Daoy (cell line): ENCODE results near the gene LENEP. TPM values are rescaled to one million over a fixed set of nuclear protein-coding genes. Genes with fewer than 3 reads are reported as not detected.

Source experiments
- DNase-seq: peaks from one replicate; pipeline ENCODE4 v3.0.0-alpha.2; 2015; ENCODE audit warnings: low read depth
- total RNA-seq: library from RNA; depleted of rRNA; stranded (reverse); fragments of >200 nt; shearing (Covaris generic); gene quantifications from 2 replicates; pipeline ENCODE4 v1.2.3, GENCODE V29; 2014; rRNA removed

Gene LENEP, protein sequence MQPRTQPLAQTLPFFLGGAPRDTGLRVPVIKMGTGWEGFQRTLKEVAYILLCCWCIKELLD
- total RNA-seq, result not detected in 2 replicates

DNA sequence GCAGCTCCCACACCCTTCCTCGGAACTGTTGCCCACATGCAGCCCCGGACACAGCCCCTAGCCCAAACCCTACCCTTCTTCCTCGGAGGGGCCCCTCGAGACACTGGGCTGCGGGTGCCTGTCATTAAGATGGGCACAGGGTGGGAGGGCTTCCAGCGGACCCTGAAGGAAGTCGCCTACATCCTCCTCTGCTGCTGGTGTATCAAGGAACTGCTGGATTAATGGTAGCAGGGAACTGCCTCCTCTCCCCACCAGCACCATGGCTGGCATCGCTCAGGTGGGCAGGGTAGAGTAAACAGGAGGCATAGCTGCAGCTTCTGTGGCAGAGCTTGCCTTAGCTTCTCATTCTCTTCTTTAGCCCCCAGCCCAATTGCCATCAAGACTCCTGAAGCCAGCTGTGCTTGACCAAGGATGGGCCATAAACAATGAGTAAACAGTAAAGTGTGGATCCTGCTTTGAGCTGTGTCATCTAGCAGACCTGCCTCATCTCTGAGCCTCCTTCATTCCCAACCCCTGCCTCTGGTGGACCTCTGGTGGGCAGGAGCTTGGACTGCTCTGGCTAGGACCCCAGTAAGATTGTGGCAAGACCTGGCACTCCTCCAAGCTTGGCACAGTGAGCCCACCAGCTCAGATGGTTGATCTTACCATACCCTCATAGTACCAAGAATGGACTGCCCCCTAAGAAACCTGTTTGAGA lies at the start of gene LENEP:
Gene LENEP, plus strand, starts transcription at position 15 of the 697 bp plus-strand sequence. Its CDS starts 22 bp downstream, at position 37.
- DNase-seq, result no peak

DNA sequence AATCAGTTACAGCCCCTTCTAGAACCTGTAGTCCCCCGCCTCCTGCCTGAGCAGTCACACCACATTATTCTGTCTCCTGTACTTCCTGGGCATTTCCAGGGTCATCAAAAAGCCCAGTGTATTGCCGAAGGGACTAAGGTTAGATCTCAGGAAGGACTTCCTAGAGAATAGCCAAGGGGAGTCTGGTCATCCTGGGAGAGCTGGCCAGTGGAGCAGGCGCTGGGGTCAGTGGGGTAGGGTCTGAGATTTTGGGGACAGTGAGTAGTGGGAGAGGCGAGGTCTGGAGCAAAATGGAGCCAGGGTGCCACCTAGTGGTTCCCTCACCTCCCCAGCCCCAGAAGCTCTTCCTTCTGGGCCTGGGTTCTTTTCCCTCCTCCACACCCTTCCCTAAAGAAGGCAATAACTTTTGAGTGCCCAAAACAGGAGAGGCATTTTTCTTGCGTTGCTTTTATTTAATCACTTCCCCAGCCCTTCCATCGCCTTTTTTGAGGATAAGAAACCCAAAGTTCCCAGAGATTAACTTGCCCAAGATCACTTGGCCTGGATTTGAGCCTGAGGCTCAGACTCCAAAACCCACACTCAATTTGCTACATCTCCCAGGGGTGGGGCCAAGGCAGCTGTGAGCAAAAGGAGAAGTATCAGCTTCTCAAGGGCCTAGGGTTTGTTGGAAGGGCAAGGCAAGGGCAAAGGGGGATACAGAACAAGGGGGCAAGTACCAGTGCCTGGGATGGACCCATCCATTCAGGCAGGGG lies 49.6 kb upstream of the LENEP start:
- peak; percentile 53 for DNase-seq

DNA sequence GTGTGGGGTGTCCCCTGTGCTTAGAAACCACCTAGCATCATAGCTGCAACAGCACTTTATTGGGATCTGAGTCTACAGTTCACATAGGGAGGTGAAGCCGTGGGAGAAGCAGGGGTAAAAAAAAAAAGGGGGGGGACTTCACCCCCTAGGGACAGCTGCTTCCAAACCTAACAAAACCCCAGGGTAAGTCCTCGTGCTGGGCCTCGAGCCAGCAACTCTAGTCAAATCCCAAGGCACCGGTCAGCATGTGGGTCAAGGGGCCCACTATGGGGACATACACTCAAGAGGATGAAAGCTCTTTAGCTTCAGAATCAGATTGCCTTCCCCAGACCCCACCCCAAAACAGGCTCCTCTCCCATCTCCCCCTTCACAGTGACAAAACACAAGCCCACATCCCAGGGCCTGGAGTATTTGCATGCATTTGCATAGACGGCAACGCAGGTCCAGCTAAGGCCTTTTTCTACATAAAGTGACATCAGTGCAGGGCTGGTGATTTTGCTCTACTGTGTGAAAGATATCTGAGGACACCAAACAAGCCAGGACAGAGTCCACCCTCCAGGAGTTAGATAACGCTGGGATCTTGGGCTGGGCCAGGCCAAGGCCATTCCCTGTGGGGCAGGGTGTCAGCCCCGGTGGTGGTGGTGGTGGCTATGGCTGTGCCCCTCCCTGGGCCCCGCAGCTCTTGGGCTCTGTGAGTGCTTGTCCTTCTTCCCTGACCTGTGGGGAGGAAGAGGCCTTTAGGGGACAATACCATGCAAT lies 48.8 kb upstream of the LENEP start:
- no peak for DNase-seq

DNA sequence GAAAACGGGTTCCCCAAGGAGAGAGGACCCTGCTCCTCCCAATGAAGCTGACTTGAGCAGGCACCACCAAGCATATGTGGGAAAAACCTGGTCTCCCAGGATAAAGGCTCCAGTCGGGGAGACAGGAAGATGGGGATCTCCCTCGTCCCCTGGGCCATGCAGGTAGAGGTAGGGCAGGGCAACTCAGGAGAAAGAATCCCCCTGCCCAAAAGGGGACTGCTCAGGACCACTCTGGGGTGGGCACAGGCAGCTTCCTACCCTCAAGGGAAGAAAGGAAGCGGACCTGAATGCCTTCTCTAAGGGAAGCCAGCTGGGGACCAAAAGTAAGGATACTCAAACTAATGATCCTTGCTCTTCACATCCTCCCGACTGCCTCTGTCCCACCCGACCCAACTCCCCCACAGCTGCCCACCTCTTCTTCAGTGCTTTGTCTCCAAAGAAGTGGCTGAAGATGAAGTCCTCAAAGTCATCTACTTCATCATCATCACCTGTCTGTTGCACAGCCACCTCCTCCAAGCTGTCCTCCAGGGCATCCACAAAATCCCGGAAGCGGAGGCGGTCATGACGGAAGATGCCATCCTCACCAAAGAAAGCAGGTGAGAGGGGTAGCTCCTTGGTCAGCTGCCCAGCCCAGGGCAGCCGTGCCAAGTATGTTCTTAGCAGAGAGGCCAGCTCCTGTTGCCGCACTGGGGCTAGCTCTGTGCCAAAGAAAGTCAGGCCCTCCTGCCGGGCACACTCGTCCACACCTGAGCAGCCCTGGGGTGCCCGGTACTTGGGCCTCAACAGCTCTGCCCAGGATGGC lies 48.0 kb upstream of the LENEP start:
- no peak for DNase-seq

DNA sequence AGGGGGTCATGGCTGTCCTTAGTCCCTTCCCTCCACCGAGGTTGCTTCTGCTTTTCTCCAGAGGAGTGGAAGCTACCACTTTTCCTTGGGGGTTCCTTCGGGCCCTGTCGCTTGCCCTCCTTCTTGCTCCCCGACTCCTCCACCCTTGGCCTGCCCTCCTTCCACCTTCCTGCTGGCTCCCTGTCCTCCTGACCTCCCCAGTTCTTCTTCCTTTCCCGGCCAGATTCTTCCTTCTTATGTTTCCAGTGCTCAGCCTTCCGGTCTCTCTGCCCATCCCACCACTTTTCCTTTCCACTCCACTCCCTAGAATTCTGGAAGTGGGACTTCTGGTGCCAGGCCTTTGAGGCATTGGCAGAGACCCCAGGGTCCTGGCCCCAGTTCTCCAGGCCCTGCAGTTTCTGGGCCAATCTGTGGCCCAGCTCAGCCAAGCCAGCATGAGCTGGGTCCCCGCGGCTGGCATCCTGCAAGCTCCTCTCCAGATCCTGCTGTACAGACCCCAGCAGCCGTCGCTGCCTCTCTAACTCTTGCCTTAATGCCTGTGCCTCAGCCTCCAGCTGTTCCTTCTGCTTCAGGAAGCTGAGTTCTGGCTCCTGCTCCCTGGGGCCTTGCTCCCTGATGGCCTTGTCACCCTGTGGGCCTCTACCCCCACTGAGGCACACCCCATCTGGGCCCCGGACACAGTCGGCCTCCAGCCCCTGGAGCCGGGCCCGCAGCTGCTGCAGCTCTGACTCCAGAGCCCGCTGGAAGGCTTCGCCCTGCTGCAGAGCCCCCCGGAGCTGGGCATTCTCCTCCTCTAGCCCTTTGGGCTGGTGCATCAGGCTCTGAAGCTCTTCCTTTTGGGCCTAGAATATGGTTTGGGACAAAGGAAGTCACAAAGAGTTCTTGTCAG lies 47.2 kb upstream of the LENEP start:
- DNase-seq, result no peak

DNA sequence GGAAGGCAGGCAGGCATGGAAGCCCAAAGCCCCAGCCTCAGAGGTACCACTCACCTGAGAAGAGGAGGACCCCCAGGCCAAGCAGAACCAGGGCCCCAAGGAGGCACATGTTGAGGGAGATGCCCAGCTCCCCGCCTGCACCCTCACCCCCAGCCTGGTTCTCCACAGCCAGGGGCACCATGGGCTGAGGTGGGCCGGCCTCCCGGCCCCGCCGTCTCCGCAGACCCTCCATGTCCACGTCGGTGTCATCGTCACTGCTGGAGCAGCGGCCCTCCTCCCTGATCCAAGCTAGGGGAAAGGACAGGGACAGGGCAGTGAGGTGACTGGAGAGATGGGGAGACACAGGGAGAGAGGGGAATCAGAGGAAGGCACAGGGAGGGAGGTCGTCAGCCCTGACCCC lies 45.3 kb upstream of the LENEP start:
- DNase-seq, result no peak

DNA sequence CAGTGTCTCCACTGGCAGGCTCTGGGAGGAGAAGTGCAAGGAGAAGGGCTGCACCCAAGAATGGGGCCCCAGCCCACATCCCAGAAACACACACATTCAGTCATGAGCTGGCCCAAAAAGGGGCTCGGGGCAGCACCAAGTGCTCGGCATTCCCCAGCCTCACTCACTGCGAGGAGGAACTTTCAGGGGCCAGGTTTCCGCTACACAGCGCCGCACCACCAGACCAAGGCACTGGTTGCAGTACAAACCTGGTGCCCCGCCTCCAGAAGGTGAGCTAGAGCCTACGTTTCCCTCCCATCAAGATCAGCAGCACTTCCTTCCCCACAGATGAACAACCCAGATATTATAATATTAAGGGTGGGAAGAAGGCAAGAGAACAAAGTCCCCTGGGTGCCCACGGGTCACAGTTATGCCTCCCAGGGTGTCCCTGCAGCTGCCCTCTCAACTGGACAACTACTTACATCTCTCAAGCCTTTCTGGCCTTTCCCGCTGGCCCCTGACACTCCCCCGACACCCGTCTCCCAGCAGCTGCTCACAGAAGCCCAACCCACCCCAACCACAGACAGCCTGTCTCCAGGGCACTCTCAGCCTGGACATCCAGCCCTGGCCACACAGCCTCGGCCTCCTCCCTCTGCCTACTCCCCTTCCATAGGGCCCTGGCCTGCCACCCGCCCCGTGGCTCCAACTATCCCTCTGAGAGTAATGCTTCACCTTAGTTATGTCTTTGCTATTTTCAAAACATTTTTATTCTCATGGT lies 41.3 kb upstream of the LENEP start:
- DNase-seq, result no peak

DNA sequence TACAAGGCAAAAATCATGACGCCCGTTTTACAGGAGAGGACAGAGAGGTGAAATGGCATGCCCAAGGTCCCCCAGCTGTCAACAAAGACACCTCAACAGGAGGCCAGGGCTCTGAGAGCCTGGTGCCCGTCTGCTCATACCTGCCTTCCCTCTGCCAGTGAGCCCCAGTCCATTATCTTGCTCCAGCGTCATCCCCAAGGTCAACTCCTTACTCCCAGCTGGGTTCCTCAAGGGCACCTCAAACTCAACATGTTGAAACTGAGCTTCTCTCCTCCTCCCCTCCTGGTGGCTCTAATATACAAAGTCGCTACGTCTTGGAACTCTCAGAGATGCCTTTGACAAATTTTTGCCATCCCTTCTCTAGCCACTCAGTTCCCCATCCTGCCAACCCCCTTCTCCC lies 40.7 kb upstream of the LENEP start:
- DNase-seq, result no peak

DNA sequence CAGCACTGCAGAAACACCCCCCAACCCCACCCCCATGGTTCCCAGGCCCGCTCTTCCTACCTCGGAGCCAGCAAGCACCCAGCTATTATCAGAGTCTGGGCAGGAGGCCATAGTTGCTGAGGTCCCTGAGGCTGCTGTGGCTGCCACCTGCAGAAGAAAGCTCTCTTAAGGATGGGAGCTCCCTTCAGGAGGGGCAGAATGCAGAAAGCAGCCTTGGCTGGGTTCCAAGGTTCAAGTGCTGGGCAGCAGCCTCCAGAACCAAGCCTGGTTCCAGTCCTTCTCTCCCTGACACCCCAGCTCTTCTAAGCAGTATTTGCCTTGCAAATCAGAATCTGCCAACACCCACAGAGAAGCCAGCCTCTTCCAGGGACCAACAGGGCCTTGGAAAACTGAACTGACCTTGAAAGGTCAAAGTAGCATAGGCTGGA lies 39.8 kb upstream of the LENEP start:
- DNase-seq, result no peak

DNA sequence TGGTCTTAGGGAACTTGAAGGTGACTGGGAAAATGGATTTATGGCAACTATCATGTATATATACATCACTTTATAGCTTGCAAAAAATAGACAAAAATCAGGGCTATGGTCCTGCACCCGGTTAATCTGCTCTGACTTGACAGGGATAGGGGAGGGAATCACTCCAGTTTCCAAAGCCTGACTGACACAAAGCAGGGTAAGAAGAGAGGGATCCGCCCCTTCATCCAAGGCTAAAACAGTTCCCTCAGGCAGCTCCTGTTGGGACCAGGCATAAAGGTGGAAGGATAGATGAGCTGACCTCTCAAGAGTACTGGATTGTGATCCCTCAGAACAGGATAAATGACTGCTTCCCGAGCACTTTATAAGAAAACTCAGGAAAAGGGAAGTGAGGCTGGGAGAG lies 38.8 kb upstream of the LENEP start:
- no peak for DNase-seq

DNA sequence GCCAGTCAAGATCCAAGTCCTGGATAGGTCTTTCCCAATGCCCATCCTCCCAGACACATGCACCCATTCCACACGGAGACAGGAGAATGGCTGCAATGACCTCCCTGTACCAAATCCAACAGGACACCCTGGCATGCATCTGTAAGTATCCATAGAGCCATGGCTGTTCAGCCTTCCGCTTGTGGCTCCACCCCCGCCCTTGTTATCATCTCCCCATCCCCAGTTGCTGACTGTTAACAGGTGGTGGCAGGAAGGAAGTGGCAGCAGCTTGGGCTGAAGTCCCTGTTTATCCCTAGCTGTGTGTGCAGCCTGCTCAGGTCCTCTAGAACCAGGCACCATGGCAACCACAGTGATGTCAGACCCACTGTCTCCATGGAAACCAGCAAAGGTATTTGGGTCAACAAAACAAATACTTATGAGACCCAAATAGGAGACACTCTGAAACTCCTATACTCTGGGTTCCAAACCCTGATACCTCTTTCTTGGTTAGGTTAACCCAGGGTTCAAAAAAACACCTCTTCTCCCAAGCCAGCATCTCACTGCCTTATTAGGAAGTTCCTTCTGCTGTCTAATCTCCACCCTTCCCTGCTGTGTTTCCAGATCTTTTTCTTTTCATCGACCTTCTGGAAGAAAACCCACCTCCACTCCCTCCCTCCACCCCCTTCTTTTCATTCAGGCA lies 38.2 kb upstream of the LENEP start:
- peak; percentile 64 for DNase-seq

DNA sequence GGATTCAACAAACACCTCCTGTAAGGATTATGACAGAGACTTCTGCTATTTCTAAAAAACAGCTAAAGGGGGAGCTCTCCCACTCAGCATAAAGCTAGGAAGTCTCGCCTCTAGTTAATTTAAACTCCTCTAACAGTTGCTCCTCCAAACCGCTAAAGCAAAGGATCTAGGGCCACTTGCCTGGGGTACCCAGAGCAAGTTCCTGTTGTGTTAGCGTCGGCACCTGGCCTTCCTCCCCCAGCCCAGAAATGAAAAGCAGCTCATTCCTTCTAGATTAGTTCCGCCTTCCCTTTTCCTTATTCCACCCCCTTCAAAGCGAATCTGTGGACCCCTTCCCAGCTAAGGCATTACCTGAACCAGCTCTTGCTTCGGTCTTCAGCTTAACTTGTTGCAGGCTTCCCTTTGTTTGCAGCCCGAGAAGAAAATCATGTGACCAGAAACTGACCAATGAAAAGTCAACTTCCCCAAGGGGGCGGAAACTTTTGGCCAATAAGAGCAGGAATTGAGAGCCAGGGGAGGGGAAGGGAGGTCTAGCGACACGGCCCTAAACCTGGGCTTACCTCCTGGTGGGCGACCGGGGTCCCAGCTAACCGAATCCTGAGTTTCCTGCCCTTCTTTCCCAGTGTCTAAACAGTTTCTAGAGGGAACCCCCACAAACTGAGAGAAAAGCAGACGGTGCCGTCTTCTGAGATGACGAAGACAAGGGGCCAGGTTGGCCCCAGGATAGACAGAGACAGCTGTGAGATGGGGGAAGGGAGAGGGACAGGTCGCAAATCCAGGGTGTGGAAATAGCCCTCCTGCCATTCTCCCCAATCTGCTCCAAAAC lies 37.5 kb upstream of the LENEP start, which contains the start of gene PBXIP1:
Gene PBXIP1, minus strand, starts transcription at position 382 of the 826 bp plus-strand sequence. CDS start 2,378 bp downstream, outside the sequence.
- peak; percentile 86 for DNase-seq

DNA sequence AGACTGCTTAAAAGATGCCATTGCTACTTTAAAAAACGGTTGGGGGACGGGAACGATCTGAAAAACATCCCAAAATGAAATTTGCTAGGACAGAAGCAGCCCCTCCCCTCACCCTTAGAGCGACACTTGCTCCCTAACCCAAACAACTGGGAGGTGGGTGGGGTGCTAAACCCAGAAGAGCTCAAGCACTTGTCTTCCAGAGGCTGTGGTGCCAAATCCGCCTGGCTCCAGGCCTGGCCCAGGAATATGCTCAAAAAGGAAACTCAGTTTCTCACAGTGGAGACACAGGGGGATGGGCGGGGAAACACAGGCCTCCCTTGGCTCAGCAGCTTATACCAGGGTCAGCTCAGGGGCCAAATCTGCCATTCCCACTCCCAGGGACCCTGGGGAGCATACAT lies 36.8 kb upstream of the LENEP start:
- no peak for DNase-seq

DNA sequence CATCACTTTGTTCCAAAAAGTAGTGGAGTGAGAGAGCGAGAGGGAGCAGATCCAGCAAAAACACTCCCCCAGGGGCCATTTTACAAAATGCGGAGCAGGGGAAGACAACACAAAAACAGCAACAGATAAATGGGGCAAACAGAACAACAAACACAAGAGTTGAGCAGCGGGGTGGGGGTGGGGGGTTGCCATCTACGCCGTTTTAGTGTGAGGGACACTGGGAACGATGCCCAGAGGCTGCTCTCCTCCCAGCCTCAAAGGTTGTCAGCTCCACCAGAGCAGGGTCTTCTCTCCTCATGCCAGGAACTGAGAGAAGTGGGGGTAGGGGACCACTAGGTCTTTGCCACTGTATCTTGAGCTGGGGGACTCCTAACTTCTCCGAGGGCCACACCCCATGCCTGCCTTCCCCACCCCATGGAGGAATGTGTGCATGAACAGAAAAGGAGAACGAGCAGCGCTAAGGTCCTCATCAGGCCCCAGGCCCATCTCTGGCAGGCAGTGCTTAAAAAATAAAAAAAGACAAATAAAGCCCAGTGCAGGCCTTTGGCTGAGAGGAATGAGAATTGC lies 36.2 kb upstream of the LENEP start:
- DNase-seq, result no peak

DNA sequence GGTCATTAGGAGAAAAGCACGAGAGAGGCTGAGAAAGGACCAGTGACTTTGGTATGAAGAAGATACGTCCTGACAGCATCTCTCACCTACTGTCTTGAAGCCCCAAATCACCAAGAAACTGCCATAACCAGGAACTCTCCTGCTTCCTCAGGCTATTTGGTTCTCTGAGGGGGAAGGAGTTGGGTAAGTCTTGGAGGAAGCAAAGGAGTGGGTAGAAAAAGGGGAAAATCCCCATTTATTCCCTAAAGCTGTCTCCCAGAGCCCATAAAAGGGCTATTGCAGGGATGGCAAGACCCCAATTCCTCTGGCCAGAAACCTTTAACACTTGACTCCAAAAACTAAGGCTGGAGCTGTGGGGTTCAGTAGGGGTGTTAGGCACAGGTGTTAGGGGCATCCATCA lies 35.4 kb upstream of the LENEP start:
- DNase-seq, result no peak

DNA sequence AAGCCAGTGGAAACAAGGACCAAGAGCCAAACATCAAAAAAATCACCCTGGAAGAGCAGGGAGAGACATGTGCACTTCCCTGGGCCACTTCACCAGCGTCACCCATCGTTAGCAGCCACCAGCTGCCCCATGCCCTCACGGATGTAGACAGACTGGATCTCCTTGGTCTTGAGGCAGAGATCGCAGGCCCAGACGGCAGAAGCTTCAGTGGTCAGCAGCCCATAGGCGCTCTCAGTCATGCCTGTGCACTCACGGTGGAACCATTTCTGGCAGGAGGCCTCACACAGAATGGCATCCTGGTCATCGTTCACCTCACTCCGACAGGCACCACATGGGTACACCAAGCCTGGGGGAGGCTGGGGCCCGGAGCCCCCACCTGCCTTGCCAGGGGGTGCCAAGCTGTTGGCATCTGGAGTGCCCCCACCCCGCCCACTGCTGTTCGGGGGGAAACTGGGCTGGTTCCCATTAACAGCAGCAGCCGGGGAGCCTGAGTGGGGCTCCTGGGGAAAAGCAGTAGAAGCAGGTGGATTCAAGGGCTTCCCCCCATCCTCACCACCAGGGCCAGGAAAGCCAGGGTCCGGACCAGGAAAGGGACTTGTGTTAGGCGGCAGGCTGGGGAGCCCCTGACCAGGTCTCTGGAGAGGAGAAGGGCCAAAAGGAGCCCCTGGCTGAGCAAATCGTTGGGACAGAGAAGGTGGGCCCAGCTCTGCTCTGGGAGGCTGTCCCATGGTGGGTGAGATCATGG lies 34.5 kb upstream of the LENEP start:
- DNase-seq, result no peak

DNA sequence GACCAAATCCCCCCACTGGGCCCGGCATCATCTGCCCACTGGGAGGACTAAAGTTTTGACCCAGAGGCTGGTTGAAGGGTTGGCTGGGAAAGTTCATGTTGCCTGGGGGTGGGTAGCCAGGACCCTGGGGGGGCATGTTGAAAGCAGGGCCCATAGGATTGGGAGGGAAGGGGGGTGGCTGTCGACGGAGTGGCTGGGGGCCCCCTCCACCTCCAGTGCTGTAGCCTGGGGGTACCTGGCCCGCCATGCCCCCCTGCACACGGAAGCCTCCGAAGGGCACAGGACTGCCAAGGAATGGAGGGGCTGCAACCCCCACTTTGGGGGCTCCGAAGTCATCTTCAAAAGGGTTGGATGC lies 34.0 kb upstream of the LENEP start:
- DNase-seq, result no peak
